HG02759 (cell line): ENCODE results near the gene CROCC2.

ENCODE experiments used
- ATAC-seq: cut with Tn5 transposase; IDR thresholded peaks from one replicate; pipeline ENCODE4 v1.9.1; 2021; ENCODE audit warnings: mild to moderate bottlenecking, moderate library complexity; ENCODE audit not compliant: unreplicated experiment

The CROCC2 gene

DNA sequence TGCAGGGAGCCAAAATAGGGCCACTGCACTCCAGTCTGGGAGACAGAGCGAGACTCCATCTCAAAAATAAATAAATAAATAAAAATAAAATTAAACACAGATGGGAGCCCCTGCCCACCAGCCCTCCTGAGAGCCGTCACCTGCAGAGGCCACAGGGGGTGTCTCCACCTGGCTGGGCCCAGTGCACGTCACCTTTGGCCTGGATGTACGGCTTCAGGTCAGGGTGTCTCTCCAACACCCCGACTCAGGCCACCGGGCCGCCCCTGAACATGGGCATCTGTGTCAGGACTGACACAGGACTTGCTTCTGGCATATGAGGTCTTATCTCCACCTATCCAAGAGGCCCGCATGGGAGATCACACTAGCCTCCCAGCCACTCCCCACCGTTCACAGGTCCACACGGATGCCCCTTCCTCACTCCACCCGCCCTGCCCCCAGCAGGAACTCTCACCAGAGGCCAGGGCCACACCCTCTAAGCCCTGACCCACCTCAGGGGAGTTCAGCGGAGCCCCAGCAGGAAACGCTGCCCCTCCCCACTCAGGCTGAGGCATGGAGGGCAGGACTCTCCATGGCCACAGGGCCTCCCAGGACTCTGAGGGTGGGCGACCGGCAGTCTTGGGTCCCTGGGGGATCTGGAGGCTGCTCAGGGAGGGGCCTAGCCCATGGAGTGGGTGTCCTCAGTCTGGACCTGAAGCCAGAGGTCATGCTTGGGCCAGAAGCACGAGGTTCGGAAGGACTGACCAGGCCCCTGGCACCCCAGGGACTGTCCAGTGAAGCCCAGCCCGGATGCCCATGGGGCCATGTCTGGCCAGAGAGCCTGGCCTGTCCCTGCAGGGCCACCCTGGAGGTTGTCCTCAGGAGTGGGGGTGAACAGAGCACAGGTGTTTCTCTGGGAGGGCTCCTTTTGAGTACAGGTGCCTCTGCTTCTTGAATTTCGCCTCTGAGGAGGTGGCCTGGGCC, 1.6 kb upstream of the CROCC2 start:
- ATAC-seq: no peak

DNA sequence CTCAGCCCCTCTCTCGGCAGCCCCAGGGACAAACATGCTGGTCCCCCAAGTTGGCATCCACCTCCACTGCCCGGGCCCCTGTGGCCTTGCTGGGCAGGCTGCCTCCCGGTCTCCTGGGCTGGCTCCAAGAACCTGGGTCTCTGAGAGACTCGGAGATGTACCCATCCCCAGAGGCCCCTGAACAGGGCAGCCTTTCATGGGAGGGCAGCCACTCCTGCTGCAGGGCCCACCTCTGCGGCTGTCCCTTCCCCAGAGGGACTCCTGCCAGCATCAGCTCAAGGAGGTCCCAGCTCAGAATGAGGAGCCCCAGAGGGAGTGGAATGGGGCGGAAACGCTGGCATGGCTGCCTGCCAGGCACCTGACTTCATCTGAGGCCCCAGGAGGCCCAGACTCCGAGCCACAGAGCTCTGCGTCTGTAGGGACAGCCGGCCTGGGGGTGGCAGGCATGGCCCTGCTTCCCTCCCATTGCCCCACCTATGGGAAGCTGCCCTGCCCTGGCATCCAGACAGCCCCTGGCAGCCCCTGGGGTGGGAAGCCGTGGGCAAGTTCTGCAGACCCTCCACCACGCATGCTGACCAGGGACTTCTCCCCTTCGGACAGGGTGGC, 857 bp upstream of the CROCC2 start:
- ATAC-seq: no peak

- no peak for ATAC-seq
Observed at GRCh38 chr2:240906911-240907590, 915 bp downstream of the CROCC2 start.

GRCh38 chr2:240909216-240909974, 3.3 kb downstream of the CROCC2 start:
- no peak for ATAC-seq

DNA sequence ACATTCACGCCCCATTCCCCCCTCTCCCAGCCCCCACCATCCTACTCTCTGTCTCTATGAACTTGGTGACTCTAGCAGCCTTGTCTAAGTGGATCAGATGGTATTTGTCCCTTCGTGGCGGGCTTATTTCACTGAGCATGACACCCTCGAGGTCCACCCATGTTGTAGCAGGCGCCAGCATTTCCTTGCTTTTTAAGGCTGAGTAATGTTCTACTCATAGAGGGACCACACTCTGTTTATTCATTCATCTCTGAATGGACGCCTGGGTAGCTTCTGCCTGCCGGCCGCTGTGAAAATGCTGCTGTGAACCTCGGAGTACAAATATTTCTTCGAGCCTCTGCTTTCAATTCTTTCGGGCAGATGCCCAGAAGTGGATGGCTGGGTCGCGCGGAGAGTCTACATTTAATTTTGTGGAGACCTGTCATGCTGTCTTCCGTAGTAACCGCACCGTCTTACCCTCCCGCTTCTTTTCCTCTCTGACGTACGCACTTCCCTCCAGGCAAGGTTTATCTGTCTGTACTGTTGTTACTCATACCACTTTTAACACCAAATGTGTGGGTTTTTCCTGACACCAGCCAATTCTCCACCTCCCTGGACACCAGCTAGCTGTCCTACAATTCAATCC, 5.6 kb downstream of the CROCC2 start:
- ATAC-seq: no peak

DNA sequence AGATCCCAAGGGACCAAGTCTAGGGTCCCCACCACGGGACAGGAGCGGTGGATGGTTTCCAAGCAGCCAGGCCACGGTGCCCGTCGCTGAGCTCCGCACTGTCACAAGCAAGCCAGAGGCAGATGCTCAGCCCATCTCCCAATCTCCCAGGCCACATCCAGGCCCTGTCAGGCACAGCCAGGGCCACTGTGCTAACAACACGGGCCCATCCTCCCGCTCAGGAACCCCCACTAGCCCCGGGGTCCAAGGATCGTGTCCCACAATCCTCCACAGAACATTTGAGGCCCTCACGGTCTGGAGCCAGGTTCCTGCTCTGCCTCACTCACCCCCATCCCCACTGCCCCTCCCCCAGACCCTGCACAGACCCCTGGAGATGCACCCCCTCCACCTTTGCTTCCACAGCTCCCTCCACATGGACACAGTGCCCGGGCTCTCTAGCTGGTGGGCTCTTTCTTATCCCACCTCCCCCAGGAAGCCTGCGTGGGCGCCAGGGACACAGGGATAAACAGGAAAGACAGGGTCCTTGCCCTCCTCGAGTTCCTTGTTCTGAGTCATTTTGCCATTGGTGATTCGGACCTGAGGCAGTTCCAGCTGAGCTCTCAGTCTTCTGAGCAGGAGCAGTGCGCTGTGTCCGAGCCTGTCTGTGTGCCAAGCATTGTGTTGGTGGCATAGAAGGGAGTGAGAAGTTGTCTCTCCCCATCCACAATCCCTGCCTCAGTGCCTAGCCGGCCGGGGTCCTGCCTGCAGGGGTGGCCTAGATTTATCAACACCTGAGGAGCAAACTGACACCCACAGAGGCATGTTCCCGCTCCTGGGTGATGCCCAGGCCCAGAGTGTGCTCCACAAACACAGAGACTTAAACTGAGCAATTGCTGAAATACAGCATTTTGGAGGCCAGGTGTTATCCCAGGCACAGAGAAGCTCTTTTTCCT, 7.0 kb downstream of the CROCC2 start:
- ATAC-seq: no peak

GRCh38 chr2:240913810-240914644, 7.9 kb downstream of the CROCC2 start:
- ATAC-seq: no peak

DNA sequence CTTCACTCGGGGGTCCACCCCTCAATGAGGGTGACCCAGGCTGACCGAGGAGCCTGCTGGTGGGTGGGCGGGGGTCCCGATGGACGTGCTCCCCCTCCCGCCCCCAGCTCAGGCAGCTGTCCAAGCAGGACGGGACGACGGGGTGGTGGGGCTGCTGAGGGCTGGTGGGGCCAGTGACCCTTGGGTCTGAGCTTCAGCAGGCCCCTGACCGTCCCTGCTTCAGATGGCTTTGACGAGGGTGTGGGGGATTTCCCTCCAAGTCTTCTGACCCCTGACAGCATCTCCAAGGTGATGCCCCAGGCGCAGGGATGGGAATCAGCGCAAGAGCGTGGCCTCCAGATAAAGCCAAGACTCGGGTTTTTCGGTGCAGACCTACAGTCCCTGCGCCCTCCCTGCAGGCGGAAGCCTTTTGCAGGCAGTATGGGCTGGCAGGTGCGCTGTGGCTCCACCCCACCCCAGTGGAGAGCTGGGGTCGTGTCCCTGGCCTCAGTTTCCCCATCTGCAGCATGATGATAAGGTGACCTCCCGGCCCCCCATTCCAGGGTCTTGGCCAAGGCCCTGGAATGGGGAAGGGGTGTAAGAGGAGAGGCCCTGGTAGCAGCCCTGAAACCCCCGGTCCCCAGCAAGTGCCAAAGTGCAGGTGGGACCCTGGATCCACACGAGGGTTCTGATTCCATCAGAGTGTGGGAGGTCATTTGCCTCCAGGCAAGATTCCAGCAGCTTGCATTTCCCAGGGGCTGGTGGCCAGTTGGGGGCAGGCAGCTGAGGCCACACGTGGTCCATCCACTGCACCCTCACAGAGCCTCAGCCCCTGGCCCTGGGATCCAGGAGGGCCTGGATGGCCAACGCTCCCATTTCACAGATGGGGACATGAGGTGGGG, 8.7 kb downstream of the CROCC2 start:
- ATAC-seq: no peak

GRCh38 chr2:240915526-240916341, 9.6 kb downstream of the CROCC2 start:
- ATAC-seq: no peak

DNA sequence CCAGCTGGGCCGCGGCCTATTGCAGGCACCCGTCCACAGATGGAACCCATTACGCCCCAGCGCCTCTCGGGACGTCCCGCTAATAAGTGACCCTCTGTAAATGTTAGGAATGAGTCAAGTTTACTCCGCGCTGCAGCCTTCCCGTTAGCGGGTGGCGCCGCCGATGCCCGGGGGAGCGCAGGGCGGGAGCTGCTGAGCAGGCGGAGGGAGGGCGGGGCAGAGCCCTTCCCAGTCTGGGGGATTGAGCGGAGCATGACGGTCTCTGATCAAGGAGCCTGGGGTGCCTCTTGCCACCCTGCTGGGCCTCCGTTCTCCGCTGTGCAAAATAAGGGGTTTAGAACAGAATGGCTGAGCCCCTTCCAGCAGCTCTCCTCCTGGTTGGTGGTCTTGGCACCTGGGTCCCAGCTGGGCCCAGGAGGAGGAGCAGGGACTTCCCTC, 10.5 kb downstream of the CROCC2 start:
- ATAC-seq: no peak

DNA sequence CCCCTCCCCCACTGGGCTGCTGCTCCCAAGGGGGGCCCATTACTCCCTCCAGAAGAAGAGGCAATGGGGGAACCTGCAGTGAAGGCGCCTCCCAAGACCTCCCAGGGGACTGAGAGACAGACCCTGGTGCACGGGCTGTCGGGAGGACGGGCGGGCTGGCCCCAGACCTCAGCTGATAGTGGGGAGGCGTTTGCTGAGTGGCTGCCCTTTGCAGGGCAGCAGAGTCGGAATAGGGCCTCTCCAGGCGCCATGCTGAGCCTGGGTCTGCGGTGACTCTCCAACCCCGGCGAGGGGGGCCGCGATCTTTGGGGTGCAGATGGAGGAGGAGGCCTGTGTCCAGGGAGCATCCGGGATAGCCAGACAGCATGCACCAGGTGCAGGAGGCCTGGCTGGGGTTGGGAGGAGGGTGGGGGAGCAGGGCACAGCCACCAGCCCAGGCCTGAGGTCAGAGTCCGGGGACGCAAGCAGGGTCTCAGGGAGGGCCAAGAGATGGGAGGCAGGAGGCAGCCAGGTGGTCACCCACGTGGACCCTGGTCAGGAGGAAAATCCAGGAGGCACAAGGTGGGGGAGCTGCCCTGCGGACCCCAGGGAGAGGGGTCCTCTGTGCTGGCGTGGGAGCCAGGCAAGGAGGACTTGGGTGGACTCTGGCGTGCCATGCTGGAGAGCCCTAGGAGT, 11.0 kb downstream of the CROCC2 start:
- no peak for ATAC-seq

GRCh38 chr2:240917684-240918257, 11.6 kb downstream of the CROCC2 start:
- no peak for ATAC-seq

GRCh38 chr2:240918258-240919091, 12.3 kb downstream of the CROCC2 start:
- ATAC-seq: no peak

- ATAC-seq: no peak
Observed at GRCh38 chr2:240919161-240919781, 13.1 kb downstream of the CROCC2 start.
